ENCODE results near the gene ANGPTL3.

Gene ANGPTL3

DNA sequence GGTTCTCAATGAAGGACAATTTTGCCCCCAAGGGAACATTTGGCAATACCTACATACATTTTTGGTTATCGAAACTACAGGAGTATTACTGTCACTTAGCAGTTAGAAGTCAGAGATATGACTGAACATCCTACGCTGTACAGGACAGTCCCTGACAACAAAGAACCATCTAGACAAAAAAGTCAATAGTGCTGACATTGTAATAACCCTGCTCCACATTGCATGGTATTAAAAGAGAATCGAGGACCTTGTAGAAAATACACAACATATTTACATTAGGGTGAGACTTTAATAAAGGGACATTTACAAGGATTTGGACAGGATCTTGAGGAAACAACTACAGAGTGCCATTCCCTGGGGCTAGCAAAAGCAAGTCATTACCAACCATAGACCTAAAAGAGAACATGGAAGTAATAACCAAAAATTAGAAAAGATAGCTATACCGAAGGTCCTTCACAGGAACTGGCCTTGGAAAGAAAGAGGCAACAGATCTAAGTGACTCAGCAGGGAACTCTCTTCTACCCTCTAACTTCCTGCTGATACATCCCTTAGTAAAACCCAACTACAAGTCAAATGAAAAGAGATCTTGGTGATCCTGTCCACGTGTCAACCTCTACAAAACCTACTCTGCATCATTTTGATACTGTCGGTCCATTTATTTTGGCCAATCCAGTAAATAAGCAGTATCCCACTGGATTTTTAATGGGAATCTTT lies 40.2 kb downstream of the ANGPTL3 start:
- DNase-seq: no peak

DNA sequence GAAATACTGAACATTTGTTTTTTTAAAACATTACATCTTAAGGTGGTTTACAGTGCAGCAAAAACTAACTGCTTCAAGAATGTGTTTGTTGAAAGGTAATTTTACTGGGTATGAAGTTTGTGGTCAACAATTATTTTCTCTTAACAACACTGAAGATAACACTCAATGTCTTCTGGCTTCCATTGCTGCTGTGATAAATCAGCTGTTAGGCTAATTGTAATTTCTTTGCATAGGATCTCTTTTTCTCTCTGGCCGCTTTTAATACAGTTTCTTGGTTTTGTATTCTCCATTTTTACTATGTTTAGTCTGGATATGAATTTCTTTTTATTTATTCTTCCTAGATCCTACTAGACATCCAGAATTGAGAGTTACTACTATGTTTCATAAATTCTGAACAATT lies 46.0 kb downstream of the ANGPTL3 start:
- DNase-seq: no peak

DNA sequence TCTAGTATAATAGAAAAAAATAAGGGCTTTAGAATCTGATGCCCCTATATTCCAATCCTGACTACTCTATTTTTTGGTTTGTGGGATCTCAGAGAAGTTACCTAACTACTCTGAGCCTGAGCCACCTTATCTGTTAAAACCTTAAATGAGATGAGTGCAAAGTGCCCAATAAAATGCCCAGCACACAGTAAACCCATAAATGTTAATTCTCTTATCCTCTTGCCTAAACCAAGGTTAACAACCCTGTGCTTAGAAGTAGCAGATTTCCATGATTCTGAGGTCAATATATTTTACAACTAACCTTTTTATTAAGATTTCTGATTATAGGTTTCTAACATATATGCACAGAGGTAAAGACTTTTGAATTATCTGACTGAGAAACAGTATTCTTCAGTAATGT lies 55.1 kb downstream of the ANGPTL3 start:
- DNase-seq: no peak

GRCh38 chr1:62654744-62655143 lies 57.4 kb downstream of the ANGPTL3 start:
- DNase-seq: no peak
